SU-DHL-6 (cell line): Measurements from ENCODE around the gene PLA2G2A.

Experiments used
- H2AFZ ChIP-seq: fragments of 200-600 bp; sonication (generic); 2 replicates; pipeline ENCODE4 v1.6.1; 2014; ENCODE audit warnings: low read depth, mild to moderate bottlenecking, moderate library complexity, mixed read lengths, antibody characterized with exemption, low read length; ENCODE audit not compliant: severe bottlenecking
- H3F3A ChIP-seq: fragments of 200-600 bp; shearing (Covaris generic); 2 replicates; pipeline ENCODE4 v1.6.0; 2016; ENCODE audit warnings: antibody characterized with exemption, mild to moderate bottlenecking; ENCODE audit not compliant: insufficient read depth
- H3K27ac ChIP-seq: fragments of 200-600 bp; sonication (generic); 2 replicates; pipeline ENCODE4 v1.5.1; 2016; ENCODE audit warnings: low read depth, mild to moderate bottlenecking, low read length, moderate library complexity, mixed read lengths
- H3K27me3 ChIP-seq: fragments of 200-600 bp; sonication (generic), shearing (Covaris generic); 2 replicates; pipeline ENCODE4 v1.6.0; 2014; ENCODE audit warnings: mild to moderate bottlenecking, low read length
- H3K36me3 ChIP-seq: fragments of 200-600 bp; sonication (generic); 2 replicates; pipeline ENCODE4 v1.6.1; 2014; ENCODE audit warnings: mild to moderate bottlenecking, low read length, mixed read lengths
- H3K4me2 ChIP-seq: fragments of 300-600, 200-600 bp; shearing (Covaris generic), sonication (generic); 2 replicates; pipeline ENCODE4 v1.6.0; 2014; ENCODE audit warnings: low read length, low read depth, mild to moderate bottlenecking; ENCODE audit not compliant: poor library complexity, severe bottlenecking
- H3K4me3 ChIP-seq: fragments of 200-600 bp; sonication (generic); 2 replicates; pipeline ENCODE4 v1.5.1; 2014; ENCODE audit warnings: antibody characterized with exemption, low read length, mild to moderate bottlenecking, mixed read lengths; ENCODE audit not compliant: insufficient read depth, poor library complexity, severe bottlenecking
- H3K79me2 ChIP-seq: fragments of 200-600 bp; sonication (generic); 2 replicates; pipeline ENCODE4 v1.6.1; 2014; ENCODE audit warnings: mild to moderate bottlenecking, low read length, moderate library complexity; ENCODE audit not compliant: insufficient read depth
- H3K9ac ChIP-seq: fragments of 200-600 bp; sonication (generic); 2 replicates; pipeline ENCODE4 v1.7.0; 2014; ENCODE audit warnings: mild to moderate bottlenecking, low read length
- H3K9me2 ChIP-seq: fragments of 200-600 bp; sonication (generic); replicated peaks from 2 replicates; pipeline ENCODE4 v1.6.1; 2014; ENCODE audit warnings: low read length; ENCODE audit not compliant: insufficient read depth
- H3K9me3 ChIP-seq: fragments of 200-600 bp; sonication (generic); 2 replicates; pipeline ENCODE4 v1.6.1; 2014; ENCODE audit warnings: low read length, mixed read lengths; ENCODE audit not compliant: insufficient read depth
- H4K20me1 ChIP-seq: fragments of 200-600 bp; sonication (generic); 2 replicates; pipeline ENCODE4 v1.6.1; 2014; ENCODE audit warnings: low read depth, mild to moderate bottlenecking, antibody characterized with exemption, low read length, moderate library complexity, mixed read lengths
- CTCF ChIP-seq: fragments of 200-600 bp; sonication (generic); IDR thresholded peaks from one replicate; pipeline ENCODE4 v1.5.1; 2017; ENCODE audit warnings: antibody characterized with exemption, mild to moderate bottlenecking, low read length, moderate library complexity; ENCODE audit not compliant: insufficient read depth, poor library complexity, severe bottlenecking
- EZH2phosphoT487 ChIP-seq: fragments of 200-600 bp; sonication (generic), shearing (Covaris generic); conservative IDR thresholded peaks from 2 replicates; pipeline ENCODE4 v1.6.1; 2018; ENCODE audit warnings: mild to moderate bottlenecking, antibody characterized with exemption, low read length, moderate library complexity, mixed read lengths

The PLA2G2A gene

GRCh38 chr1:19945914-19946313, 33.5 kb downstream of the PLA2G2A start:
- Histone ChIP-seq H3K36me3 (no peaks in the 10 kb centered on the region), H4K20me1 (no peaks in the 10 kb centered on the region), H3K9me2 (no peaks in the 10 kb centered on the region), H3F3A (no peaks in the 10 kb centered on the region), H3K27me3 (no peaks in the 10 kb centered on the region), H3K27ac (no peak overlapping the region), H3K9ac (no peak overlapping the region), H3K9me3 (no peaks in the 10 kb centered on the region), H2AFZ (no peak overlapping the region), H3K79me2 (no peaks in the 10 kb centered on the region), H3K4me3 (no peak overlapping the region), H3K4me2 (no peak overlapping the region)
- TF ChIP-seq EZH2phosphoT487 (no peak), CTCF (no peak)

GRCh38 chr1:19942657-19943056, 36.8 kb downstream of the PLA2G2A start:
- Histone ChIP-seq H3K9me2 (no peaks in the 10 kb centered on the region), H3F3A (no peaks in the 10 kb centered on the region)

GRCh38 chr1:19942088-19942487, 37.3 kb downstream of the PLA2G2A start:
- H3K9ac ChIP-seq: no peak overlapping the region
- H3F3A ChIP-seq: no peaks in the 10 kb centered on the region
- no peak overlapping the region for H3K4me2 ChIP-seq
- no peak overlapping the region for H3K4me3 ChIP-seq
- no peak for TF ChIP-seq CTCF
- no peak for TF ChIP-seq EZH2phosphoT487
- no peak overlapping the region for H3K27ac ChIP-seq
- no peaks in the 10 kb centered on the region for H3K36me3 ChIP-seq
- no peak overlapping the region for H2AFZ ChIP-seq
- H3K9me3 ChIP-seq: no peaks in the 10 kb centered on the region
- H3K79me2 ChIP-seq: no peaks in the 10 kb centered on the region
- no peaks in the 10 kb centered on the region for H4K20me1 ChIP-seq
- no peaks in the 10 kb centered on the region for H3K27me3 ChIP-seq
- H3K9me2 ChIP-seq: no peaks in the 10 kb centered on the region

More at GRCh38 chr1:19942657-19943056, 36.8 kb downstream of the PLA2G2A start:
- Histone ChIP-seq H3K27me3 (no peaks in the 10 kb centered on the region), H3K9me3 (no peaks in the 10 kb centered on the region), H3K4me3 (no peak overlapping the region), H2AFZ (no peak overlapping the region), H3K4me2 (no peak overlapping the region), H3K79me2 (no peaks in the 10 kb centered on the region), H4K20me1 (no peaks in the 10 kb centered on the region), H3K27ac (no peak overlapping the region), H3K9ac (no peak overlapping the region), H3K36me3 (no peaks in the 10 kb centered on the region)
- no peak for TF ChIP-seq CTCF
- TF ChIP-seq EZH2phosphoT487: no peak

- TF ChIP-seq EZH2phosphoT487 (no peak), CTCF (no peak)
- H3K4me2 ChIP-seq: no peak overlapping the region
- no peak overlapping the region for H3K9ac ChIP-seq
- no peaks in the 10 kb centered on the region for H3K9me2 ChIP-seq
- no peaks in the 10 kb centered on the region for H3K9me3 ChIP-seq
- H3K79me2 ChIP-seq: no peaks in the 10 kb centered on the region
- no peaks in the 10 kb centered on the region for H4K20me1 ChIP-seq
- no peak overlapping the region for H3K4me3 ChIP-seq
- H3K27me3 ChIP-seq: no peaks in the 10 kb centered on the region
- H3K36me3 ChIP-seq: no peaks in the 10 kb centered on the region
- no peaks in the 10 kb centered on the region for H3F3A ChIP-seq
- H3K27ac ChIP-seq: no peak overlapping the region
- no peak overlapping the region for H2AFZ ChIP-seq
Observed at GRCh38 chr1:19941206-19941568, 38.2 kb downstream of the PLA2G2A start.
